Large intestine (tissue), 1 donor: ENCODE results near the gene MOB3B. TPM values are rescaled to one million over a fixed set of nuclear protein-coding genes. Genes with fewer than 3 reads are reported as not detected.

ENCODE experiments used
- polyA plus RNA-seq: library from polyadenylated mRNA; unstranded; fragments of 120-200 nt; gene quantifications from one replicate; pipeline ENCODE4 v1.2.1, GENCODE V29; 2013

The MOB3B gene
- polyA plus RNA-seq, 1 donor: 34.7 TPM

Other genes with a start within 250 kb of the MOB3B start
- 0.34 TPM for gene EQTN, start 232.7 kb downstream of the MOB3B start, polyA plus RNA-seq
- 0.06 TPM for gene IFNK, start 5.5 kb downstream of the MOB3B start, polyA plus RNA-seq
- 32.1 TPM for gene C9orf72, start 43.7 kb upstream of the MOB3B start, polyA plus RNA-seq